Neural crest cell (in vitro differentiated cells): Measurements from ENCODE around the gene THOC7. TPM values are rescaled to one million over a fixed set of nuclear protein-coding genes. Genes with fewer than 3 reads are reported as not detected.
A peak's percentile ranks its signal among the peaks of the same experiment; 100 is the strongest.

Experiments used
- DNase-seq: peaks from one replicate; pipeline ENCODE4 v3.0.0; 2021; ENCODE audit warnings: low read depth, mixed read lengths, low spot score
- H3K27ac Mint-ChIP-seq: one replicate; pipeline ENCODE4 v1.8.0; 2021; ENCODE audit warnings: mild to moderate bottlenecking, mixed read lengths; ENCODE audit not compliant: unreplicated experiment
- H3K27me3 Mint-ChIP-seq: 2 replicates; pipeline ENCODE4 v1.8.0; 2021; ENCODE audit warnings: low read depth, mild to moderate bottlenecking, mixed read lengths
- H3K36me3 Mint-ChIP-seq: 2 replicates; pipeline ENCODE4 v1.8.0; 2021; ENCODE audit warnings: low read depth, mild to moderate bottlenecking, mixed read lengths
- H3K4me1 Mint-ChIP-seq: 2 replicates; pipeline ENCODE4 v1.8.0; 2021; ENCODE audit warnings: mixed read lengths
- H3K4me3 Mint-ChIP-seq: one replicate; pipeline ENCODE4 v1.8.0; 2021; ENCODE audit warnings: mild to moderate bottlenecking, mixed read lengths
- H3K9me3 Mint-ChIP-seq: 2 replicates; pipeline ENCODE4 v1.8.0; 2021; ENCODE audit warnings: mixed read lengths
- total RNA-seq: library from RNA; stranded (reverse); gene quantifications from 2 replicates; pipeline ENCODE4 v1.2.1, GENCODE V29; 2021
- TF ChIP-seq, protein P1 (sequence below): fragments of 200-600 bp; sonication (generic); conservative IDR thresholded peaks from 2 replicates; pipeline ENCODE4 v1.5.0; 2021; ENCODE audit warnings: antibody characterized with exemption, mild to moderate bottlenecking

Gene THOC7
- total RNA-seq, 1 donor from 2014 or later, result 59.2 TPM

DNA sequence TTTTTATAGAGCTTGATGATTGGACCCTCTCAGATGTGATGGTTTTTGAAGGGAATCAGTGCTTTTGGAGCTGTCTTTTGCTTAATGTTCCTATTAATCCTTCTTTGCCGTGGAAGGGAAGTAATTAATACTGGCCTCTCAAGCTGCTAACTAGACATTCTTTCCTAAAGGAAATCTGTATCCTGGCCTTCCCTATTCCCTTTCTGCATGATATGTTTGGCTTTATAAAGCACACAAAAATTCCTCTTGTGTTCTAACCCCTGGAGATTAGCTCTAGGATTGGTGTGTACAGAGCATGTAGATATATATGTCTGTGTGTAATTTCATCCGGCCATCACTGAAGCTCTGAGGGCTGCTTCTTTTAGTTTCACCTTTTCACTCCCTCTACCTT, 7.0 kb upstream of the THOC7 start:
- TF ChIP-seq, protein P1, sequence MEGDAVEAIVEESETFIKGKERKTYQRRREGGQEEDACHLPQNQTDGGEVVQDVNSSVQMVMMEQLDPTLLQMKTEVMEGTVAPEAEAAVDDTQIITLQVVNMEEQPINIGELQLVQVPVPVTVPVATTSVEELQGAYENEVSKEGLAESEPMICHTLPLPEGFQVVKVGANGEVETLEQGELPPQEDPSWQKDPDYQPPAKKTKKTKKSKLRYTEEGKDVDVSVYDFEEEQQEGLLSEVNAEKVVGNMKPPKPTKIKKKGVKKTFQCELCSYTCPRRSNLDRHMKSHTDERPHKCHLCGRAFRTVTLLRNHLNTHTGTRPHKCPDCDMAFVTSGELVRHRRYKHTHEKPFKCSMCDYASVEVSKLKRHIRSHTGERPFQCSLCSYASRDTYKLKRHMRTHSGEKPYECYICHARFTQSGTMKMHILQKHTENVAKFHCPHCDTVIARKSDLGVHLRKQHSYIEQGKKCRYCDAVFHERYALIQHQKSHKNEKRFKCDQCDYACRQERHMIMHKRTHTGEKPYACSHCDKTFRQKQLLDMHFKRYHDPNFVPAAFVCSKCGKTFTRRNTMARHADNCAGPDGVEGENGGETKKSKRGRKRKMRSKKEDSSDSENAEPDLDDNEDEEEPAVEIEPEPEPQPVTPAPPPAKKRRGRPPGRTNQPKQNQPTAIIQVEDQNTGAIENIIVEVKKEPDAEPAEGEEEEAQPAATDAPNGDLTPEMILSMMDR, result no peak
- H3K9me3 Mint-ChIP-seq, result no peaks in the 10 kb centered on the region
- H3K4me3 Mint-ChIP-seq, result no peak overlapping the region
- DNase-seq, result no peak
- no peak overlapping the region for H3K27ac Mint-ChIP-seq
- peaks cover 4% of the 10 kb centered on the region for H3K4me1 Mint-ChIP-seq
- peaks cover 2% of the 10 kb centered on the region for H3K36me3 Mint-ChIP-seq
- H3K27me3 Mint-ChIP-seq, result no peaks in the 10 kb centered on the region

DNA sequence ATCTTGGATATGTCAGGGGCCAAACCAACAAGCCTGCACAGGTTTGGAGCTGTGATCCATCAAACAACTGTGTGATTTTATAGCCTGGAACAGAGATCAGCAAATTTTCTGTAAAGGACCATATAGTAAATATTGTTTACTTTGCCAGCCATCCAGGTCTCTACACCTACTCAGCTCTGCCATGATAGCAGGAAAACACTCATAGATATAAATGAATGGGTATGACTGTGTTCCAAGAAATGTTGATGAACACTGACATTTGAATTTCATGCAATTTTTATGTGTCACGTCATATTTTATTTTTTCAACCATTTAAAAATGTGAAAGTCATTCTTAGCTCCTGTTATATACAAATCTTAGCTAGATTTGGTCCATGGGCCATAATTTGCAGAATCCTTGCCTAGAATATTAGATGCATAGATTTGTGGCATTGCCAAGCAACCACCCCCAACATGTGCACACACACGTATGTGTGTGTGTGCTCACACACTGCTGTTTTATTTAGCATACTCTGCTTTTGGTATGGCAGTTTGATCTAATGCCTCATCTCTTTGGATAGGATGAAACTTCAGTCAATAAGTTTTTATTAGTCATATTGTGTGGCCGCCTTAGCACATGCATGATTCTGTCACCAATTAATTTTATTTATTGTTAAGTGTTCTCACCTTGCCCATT, 6.5 kb upstream of the THOC7 start:
- no peaks in the 10 kb centered on the region for H3K27me3 Mint-ChIP-seq
- no peak for DNase-seq
- H3K4me3 Mint-ChIP-seq, result no peak overlapping the region
- TF ChIP-seq, protein P1, result no peak
- H3K27ac Mint-ChIP-seq, result no peak overlapping the region
- H3K9me3 Mint-ChIP-seq, result no peaks in the 10 kb centered on the region
- peaks cover 2% of the 10 kb centered on the region for H3K36me3 Mint-ChIP-seq
- H3K4me1 Mint-ChIP-seq, result peaks cover 7% of the 10 kb centered on the region

DNA sequence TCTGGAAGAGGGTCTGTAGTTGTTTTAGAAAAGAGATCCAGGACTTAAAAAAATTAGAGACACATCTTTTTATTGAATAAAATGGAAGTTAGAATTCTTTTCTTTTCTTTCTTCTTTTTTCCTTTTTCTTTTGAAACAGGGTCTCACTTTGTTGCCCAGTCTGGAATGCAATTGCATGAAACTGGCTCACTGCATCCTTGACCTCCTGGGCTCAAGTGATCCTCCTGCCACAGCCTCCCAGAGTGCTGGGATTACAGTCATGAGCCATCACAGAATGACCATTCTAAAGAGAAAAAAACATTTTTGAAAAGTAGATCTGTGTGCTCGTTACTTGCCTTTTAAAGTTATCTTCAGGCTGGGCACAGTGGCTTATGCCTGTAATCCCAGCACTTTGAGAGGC, 3.6 kb upstream of the THOC7 start:
- TF ChIP-seq, protein P1, result no peak
- no peaks in the 10 kb centered on the region for H3K27me3 Mint-ChIP-seq
- H3K4me3 Mint-ChIP-seq, result peak overlapping the region; percentile 32
- H3K27ac Mint-ChIP-seq, result no peak overlapping the region
- H3K4me1 Mint-ChIP-seq, result peaks cover 23% of the 10 kb centered on the region
- H3K9me3 Mint-ChIP-seq, result no peaks in the 10 kb centered on the region
- DNase-seq, result no peak
- peaks cover 2% of the 10 kb centered on the region for H3K36me3 Mint-ChIP-seq

DNA sequence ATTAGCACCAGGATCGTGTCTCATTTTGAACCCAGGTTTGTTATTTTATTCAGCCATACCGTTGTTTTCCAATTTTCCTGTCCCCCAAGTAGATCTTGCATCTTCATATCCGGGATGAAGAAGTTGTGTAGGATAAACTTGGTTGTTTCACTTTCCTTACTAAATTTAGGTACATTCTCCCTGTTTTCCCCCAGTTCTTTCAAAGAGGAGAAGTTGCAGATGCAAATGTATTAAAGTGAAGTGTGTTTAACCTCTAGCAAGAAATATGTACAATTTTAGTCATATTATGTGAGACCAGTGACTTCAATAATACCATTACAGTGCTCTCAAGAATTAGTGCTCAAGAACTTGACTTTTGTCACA, 1.3 kb upstream of the THOC7 start:
- Mint-ChIP-seq H3K27me3 (no peaks in the 10 kb centered on the region), H3K4me1 (peaks cover 32% of the 10 kb centered on the region), H3K9me3 (no peaks in the 10 kb centered on the region), H3K4me3 (peak overlapping the region; percentile 94), H3K36me3 (peaks cover 2% of the 10 kb centered on the region), H3K27ac (peak overlapping the region; percentile 64)
- TF ChIP-seq, protein P1, result no peak
- no peak for DNase-seq

DNA sequence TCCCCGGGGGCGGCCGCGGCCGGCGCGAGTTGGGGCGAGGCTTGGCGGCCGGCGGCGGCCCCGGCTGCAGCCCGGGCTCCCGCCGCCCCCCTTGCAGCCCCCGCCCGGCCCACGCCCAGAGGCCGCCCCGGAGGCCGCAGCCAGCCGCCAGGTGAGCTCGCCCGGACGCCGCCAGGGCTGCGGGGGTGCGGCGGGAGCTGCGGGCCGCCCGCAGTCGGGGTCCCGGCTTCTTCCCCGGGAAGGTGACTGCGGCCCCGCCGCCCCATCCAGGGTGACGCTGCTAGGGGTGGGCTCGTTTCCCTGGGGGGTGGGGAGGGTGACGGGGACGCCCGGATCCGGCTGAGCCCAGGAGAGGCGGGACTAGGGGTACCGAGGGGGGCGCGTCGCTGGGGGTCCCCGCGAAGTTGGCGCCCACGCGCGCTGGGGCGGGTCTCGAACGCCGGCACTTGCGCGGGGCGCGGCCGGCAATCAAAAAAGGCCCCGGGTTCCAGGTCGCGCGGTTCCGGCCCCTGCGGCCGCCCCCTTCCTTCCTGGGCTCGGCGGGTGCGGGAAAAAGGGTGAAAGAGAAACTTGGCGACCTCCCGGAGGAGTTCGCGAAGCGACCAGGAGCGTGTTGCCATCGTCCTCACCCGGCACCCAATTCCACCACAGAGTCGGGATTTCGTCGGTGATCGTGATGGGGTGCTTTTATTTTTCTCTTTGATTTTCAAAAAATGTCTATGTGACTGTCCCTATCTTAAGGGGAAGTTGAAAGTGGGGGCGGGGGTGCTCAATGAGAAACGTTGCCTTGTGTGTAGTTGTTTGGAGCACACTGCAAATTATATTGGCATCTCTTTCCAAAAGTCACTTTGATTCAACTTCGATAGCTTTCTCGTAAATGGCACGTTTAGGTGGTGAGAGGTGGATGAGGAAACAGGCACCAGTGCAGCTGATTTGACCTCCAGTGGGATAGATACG, 681 bp upstream of the THOC7 start:
- DNase-seq, result peak; percentile 5
- H3K9me3 Mint-ChIP-seq, result no peaks in the 10 kb centered on the region
- H3K36me3 Mint-ChIP-seq, result peaks cover 2% of the 10 kb centered on the region
- H3K27me3 Mint-ChIP-seq, result no peaks in the 10 kb centered on the region
- H3K27ac Mint-ChIP-seq, result peak overlapping the region; percentile 64
- H3K4me3 Mint-ChIP-seq, result peak overlapping the region; percentile 94
- TF ChIP-seq, protein P1, result no peak
- peaks cover 32% of the 10 kb centered on the region for H3K4me1 Mint-ChIP-seq
